Measurements from ENCODE around the gene SLC19A2.

SLC19A2 gene

DNA sequence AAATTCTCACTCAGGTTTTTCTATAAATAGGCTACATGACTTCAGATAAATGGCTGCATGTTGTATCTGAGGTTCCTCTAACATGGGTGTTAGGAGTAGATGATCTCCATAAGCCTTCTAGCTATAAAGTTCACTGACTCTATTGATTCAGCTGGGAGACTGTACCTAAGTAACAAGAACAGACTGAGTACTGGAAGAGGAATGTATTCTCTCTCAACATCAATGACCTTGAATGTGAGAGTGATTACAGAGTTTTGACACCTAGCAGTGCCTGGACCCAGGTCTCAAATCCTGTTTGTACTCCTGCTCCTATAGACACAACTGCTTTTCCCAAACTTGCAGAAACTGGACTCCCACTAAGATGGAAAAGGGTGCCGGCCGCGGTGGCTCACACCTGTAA is 8.6 kb upstream of the SLC19A2 start:
- no peak for ATAC-seq
- TF ChIP-seq TOX (CRISPR knock-in tag; IDR thresholded peaks at IDR 0.05; ENCODE audit: borderline replicate concordance) (no peak), ZC3H10 (CRISPR knock-in tag; IDR thresholded peaks at IDR 0.05) (no peak), ARNTL (CRISPR knock-in tag; IDR thresholded peaks at IDR 0.05; ENCODE audit: borderline replicate concordance, low read depth) (no peak), OSR1 (CRISPR knock-in tag; IDR thresholded peaks at IDR 0.05) (no peak), ZNF565 (CRISPR knock-in tag; conservative IDR thresholded peaks at IDR 0.05; ENCODE audit: low read depth) (no peak), ZFP3 (CRISPR knock-in tag; IDR thresholded peaks at IDR 0.05) (no peak), ZNF70 (CRISPR knock-in tag; IDR thresholded peaks at IDR 0.05) (no peak), PPARA (CRISPR knock-in tag; IDR thresholded peaks at IDR 0.05; ENCODE audit: borderline replicate concordance) (no peak), ZFP30 (CRISPR knock-in tag; IDR thresholded peaks at IDR 0.05) (no peak)
- TF ChIP-seq, protein P1, sequence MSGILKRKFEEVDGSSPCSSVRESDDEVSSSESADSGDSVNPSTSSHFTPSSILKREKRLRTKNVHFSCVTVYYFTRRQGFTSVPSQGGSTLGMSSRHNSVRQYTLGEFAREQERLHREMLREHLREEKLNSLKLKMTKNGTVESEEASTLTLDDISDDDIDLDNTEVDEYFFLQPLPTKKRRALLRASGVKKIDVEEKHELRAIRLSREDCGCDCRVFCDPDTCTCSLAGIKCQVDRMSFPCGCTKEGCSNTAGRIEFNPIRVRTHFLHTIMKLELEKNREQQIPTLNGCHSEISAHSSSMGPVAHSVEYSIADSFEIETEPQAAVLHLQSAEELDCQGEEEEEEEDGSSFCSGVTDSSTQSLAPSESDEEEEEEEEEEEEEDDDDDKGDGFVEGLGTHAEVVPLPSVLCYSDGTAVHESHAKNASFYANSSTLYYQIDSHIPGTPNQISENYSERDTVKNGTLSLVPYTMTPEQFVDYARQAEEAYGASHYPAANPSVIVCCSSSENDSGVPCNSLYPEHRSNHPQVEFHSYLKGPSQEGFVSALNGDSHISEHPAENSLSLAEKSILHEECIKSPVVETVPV (CRISPR knock-in tag; IDR thresholded peaks at IDR 0.05), result no peak

DNA sequence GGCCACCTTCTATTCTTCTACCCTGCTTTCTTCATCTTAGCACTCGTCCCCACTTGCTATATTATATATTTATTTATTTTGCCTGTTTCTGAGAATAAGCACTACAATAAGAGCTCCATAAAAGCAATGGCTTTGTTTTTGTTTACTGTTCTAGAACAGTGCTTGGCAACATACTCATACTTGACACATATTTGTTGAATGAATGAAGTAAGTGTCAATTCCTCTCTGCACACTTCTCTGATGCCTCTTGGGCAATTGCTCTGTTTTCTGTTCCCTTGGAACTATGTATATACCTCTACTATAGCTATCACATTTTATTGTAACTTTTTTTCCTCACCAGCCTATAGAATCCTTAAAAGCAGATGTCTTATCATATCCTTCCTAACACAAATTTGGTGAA is 7.5 kb upstream of the SLC19A2 start:
- TF ChIP-seq GLIS3 (CRISPR knock-in tag; IDR thresholded peaks at IDR 0.05), result no peak
- TF ChIP-seq, protein P2, sequence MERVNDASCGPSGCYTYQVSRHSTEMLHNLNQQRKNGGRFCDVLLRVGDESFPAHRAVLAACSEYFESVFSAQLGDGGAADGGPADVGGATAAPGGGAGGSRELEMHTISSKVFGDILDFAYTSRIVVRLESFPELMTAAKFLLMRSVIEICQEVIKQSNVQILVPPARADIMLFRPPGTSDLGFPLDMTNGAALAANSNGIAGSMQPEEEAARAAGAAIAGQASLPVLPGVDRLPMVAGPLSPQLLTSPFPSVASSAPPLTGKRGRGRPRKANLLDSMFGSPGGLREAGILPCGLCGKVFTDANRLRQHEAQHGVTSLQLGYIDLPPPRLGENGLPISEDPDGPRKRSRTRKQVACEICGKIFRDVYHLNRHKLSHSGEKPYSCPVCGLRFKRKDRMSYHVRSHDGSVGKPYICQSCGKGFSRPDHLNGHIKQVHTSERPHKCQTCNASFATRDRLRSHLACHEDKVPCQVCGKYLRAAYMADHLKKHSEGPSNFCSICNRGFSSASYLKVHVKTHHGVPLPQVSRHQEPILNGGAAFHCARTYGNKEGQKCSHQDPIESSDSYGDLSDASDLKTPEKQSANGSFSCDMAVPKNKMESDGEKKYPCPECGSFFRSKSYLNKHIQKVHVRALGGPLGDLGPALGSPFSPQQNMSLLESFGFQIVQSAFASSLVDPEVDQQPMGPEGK (CRISPR knock-in tag; IDR thresholded peaks at IDR 0.05; ENCODE audit: borderline replicate concordance), result no peak
- no peak for TF ChIP-seq SNAI2 (CRISPR knock-in tag; IDR thresholded peaks at IDR 0.05)
- TF ChIP-seq, protein P3, sequence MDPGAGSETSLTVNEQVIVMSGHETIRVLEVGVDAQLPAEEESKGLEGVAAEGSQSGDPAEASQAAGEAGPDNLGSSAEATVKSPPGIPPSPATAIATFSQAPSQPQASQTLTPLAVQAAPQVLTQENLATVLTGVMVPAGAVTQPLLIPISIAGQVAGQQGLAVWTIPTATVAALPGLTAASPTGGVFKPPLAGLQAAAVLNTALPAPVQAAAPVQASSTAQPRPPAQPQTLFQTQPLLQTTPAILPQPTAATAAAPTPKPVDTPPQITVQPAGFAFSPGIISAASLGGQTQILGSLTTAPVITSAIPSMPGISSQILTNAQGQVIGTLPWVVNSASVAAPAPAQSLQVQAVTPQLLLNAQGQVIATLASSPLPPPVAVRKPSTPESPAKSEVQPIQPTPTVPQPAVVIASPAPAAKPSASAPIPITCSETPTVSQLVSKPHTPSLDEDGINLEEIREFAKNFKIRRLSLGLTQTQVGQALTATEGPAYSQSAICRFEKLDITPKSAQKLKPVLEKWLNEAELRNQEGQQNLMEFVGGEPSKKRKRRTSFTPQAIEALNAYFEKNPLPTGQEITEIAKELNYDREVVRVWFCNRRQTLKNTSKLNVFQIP (CRISPR knock-in tag; IDR thresholded peaks at IDR 0.05; ENCODE audit: borderline replicate concordance, low read depth), result no peak
- TF ChIP-seq ZFP3 (CRISPR knock-in tag; IDR thresholded peaks at IDR 0.05), result no peak
- no peak for TF ChIP-seq RARB (CRISPR knock-in tag; IDR thresholded peaks at IDR 0.05)
- TF ChIP-seq, protein P4, sequence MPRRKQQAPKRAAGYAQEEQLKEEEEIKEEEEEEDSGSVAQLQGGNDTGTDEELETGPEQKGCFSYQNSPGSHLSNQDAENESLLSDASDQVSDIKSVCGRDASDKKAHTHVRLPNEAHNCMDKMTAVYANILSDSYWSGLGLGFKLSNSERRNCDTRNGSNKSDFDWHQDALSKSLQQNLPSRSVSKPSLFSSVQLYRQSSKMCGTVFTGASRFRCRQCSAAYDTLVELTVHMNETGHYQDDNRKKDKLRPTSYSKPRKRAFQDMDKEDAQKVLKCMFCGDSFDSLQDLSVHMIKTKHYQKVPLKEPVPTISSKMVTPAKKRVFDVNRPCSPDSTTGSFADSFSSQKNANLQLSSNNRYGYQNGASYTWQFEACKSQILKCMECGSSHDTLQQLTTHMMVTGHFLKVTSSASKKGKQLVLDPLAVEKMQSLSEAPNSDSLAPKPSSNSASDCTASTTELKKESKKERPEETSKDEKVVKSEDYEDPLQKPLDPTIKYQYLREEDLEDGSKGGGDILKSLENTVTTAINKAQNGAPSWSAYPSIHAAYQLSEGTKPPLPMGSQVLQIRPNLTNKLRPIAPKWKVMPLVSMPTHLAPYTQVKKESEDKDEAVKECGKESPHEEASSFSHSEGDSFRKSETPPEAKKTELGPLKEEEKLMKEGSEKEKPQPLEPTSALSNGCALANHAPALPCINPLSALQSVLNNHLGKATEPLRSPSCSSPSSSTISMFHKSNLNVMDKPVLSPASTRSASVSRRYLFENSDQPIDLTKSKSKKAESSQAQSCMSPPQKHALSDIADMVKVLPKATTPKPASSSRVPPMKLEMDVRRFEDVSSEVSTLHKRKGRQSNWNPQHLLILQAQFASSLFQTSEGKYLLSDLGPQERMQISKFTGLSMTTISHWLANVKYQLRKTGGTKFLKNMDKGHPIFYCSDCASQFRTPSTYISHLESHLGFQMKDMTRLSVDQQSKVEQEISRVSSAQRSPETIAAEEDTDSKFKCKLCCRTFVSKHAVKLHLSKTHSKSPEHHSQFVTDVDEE (CRISPR knock-in tag; IDR thresholded peaks at IDR 0.05), result no peak
- TF ChIP-seq ISL1 (CRISPR knock-in tag; IDR thresholded peaks at IDR 0.05), result no peak
- no peak for TF ChIP-seq OSR1 (CRISPR knock-in tag; IDR thresholded peaks at IDR 0.05)
- TF ChIP-seq ZNF70 (CRISPR knock-in tag; IDR thresholded peaks at IDR 0.05), result no peak
- no peak for TF ChIP-seq ZC3H10 (CRISPR knock-in tag; IDR thresholded peaks at IDR 0.05)
- TF ChIP-seq ARNTL (CRISPR knock-in tag; IDR thresholded peaks at IDR 0.05; ENCODE audit: borderline replicate concordance, low read depth), result no peak
- no peak for TF ChIP-seq ESRRG (CRISPR knock-in tag; IDR thresholded peaks at IDR 0.05)
- TF ChIP-seq CSDC2 (CRISPR knock-in tag; IDR thresholded peaks at IDR 0.05), result no peak
- ATAC-seq, result no peak

DNA sequence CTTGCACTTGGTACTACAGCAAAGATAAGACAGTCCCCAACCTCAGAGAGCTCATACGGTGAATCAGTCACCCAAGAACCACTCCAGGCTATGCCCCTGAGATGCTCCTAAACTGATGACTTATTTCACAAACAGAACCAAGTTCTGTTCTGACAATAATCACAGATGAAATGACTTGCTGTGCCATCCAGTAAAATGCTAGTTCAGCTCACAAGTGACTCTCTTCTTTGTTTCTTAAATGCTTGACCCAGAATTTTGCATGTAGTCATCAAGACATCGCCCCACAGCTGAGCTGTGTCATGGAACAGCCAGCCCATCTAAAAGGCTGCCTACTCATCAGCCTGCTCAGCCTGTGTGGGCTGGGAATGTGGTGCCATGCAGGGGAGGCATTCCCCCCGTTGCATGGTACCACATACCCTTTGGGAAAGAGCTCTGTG is 6.1 kb upstream of the SLC19A2 start:
- no peak for ATAC-seq
- TF ChIP-seq PPARA (CRISPR knock-in tag; IDR thresholded peaks at IDR 0.05; ENCODE audit: borderline replicate concordance) (no peak), CSDC2 (CRISPR knock-in tag; IDR thresholded peaks at IDR 0.05) (no peak), ZFP30 (CRISPR knock-in tag; IDR thresholded peaks at IDR 0.05) (no peak), SNAI2 (CRISPR knock-in tag; IDR thresholded peaks at IDR 0.05) (no peak), TOX (CRISPR knock-in tag; IDR thresholded peaks at IDR 0.05; ENCODE audit: borderline replicate concordance) (no peak), BACH2 (CRISPR knock-in tag; IDR thresholded peaks at IDR 0.05; ENCODE audit: borderline replicate concordance) (no peak), ESRRG (CRISPR knock-in tag; IDR thresholded peaks at IDR 0.05) (no peak), TCF4 (CRISPR knock-in tag; IDR thresholded peaks at IDR 0.05; ENCODE audit: borderline replicate concordance) (no peak), ISL1 (CRISPR knock-in tag; IDR thresholded peaks at IDR 0.05) (no peak), ZFP3 (CRISPR knock-in tag; IDR thresholded peaks at IDR 0.05) (no peak), ZNF8 (CRISPR knock-in tag; IDR thresholded peaks at IDR 0.05) (no peak), OSR1 (CRISPR knock-in tag; IDR thresholded peaks at IDR 0.05) (no peak), ARNTL (CRISPR knock-in tag; IDR thresholded peaks at IDR 0.05; ENCODE audit: borderline replicate concordance, low read depth) (no peak)
- TF ChIP-seq, protein P1 (CRISPR knock-in tag; IDR thresholded peaks at IDR 0.05), result no peak
- TF ChIP-seq, protein P2 (CRISPR knock-in tag; IDR thresholded peaks at IDR 0.05; ENCODE audit: borderline replicate concordance), result no peak
- TF ChIP-seq, protein P3 (CRISPR knock-in tag; IDR thresholded peaks at IDR 0.05; ENCODE audit: borderline replicate concordance, low read depth), result no peak

All from SK-N-SH treated with all-trans-retinoic acid at 6 μM for 48 hours (cell line).